Trophoblast cell (in vitro differentiated cells and primary cell): ENCODE data around the gene NCKIPSD.

Experiments
- DNase-seq, 2 donors: peaks; one replicate each; pipeline ENCODE4 v3.0.0-alpha.2; 2016
- H2AFZ ChIP-seq: 2 replicates; pipeline ENCODE4 v1.6.1; 2013; ENCODE audit warnings: low read length, moderate library complexity, mild to moderate bottlenecking; ENCODE audit not compliant: insufficient read depth, poor library complexity
- H2AK5ac ChIP-seq: 2 replicates; pipeline ENCODE4 v1.6.1; 2013; ENCODE audit warnings: mild to moderate bottlenecking, low read length
- H2BK120ac ChIP-seq: 2 replicates; pipeline ENCODE4 v1.6.1; 2013; ENCODE audit warnings: low read length, mild to moderate bottlenecking, moderate library complexity; ENCODE audit not compliant: insufficient read depth, poor library complexity
- H2BK12ac ChIP-seq: 2 replicates; pipeline ENCODE4 v1.6.1; 2013; ENCODE audit warnings: mild to moderate bottlenecking, low read length, moderate library complexity
- H2BK5ac ChIP-seq: 2 replicates; pipeline ENCODE4 v1.6.1; 2013; ENCODE audit warnings: low read length, low read depth, moderate library complexity, mild to moderate bottlenecking; ENCODE audit not compliant: poor library complexity
- H3K14ac ChIP-seq: 2 replicates; pipeline ENCODE4 v1.6.1; 2013; ENCODE audit warnings: mild to moderate bottlenecking, low read length
- H3K18ac ChIP-seq: 2 replicates; pipeline ENCODE4 v1.6.1; 2013; ENCODE audit warnings: mild to moderate bottlenecking, low read length
- H3K23ac ChIP-seq: 2 replicates; pipeline ENCODE4 v1.6.1; 2013; ENCODE audit warnings: low read length
- H3K27ac ChIP-seq: 2 replicates; pipeline ENCODE4 v1.5.1; 2013; ENCODE audit warnings: low read depth, mild to moderate bottlenecking, inconsistent platforms, low read length, moderate library complexity
- H3K27me3 ChIP-seq: 2 replicates; pipeline ENCODE4 v1.6.1; 2013; ENCODE audit warnings: inconsistent platforms, mild to moderate bottlenecking, low read length, moderate library complexity; ENCODE audit not compliant: insufficient read depth
- H3K36me3 ChIP-seq, 2 experiments: 1 replicate in 1 of 2; 2 replicates in 1 of 2; pipeline ENCODE4 v1.6.1; 2013; ENCODE audit warnings: low read length in 2 of 2, mild to moderate bottlenecking in 2 of 2, moderate library complexity in 1 of 2; ENCODE audit not compliant: insufficient read depth in 2 of 2, control insufficient read depth in 1 of 2
- H3K4ac ChIP-seq: 2 replicates; pipeline ENCODE4 v1.6.1; 2013; ENCODE audit warnings: low read depth, mild to moderate bottlenecking, low read length, moderate library complexity
- H3K4me1 ChIP-seq, 2 experiments: 1 replicate in 1 of 2; 2 replicates in 1 of 2; pipeline ENCODE4 v1.6.1; 2013; ENCODE audit warnings: low read length in 2 of 2, mild to moderate bottlenecking in 2 of 2, moderate library complexity in 1 of 2; ENCODE audit not compliant: insufficient read depth in 2 of 2, control insufficient read depth in 1 of 2
- H3K4me2 ChIP-seq: 2 replicates; pipeline ENCODE4 v1.6.1; 2013; ENCODE audit warnings: inconsistent platforms, mild to moderate bottlenecking, low read length, moderate library complexity
- H3K4me3 ChIP-seq: 2 replicates; pipeline ENCODE4 v1.5.1; 2013; ENCODE audit warnings: mild to moderate bottlenecking, low read depth, low read length, inconsistent platforms
- H3K79me1 ChIP-seq: one replicate; pipeline ENCODE4 v1.6.1; 2013; ENCODE audit warnings: low read length
- H3K79me2 ChIP-seq: 2 replicates; pipeline ENCODE4 v1.6.1; 2013; ENCODE audit warnings: low read length, mild to moderate bottlenecking; ENCODE audit not compliant: control insufficient read depth, insufficient read depth, poor library complexity
- H3K9ac ChIP-seq: 2 replicates; pipeline ENCODE4 v1.6.1; 2013; ENCODE audit warnings: mild to moderate bottlenecking, low read length
- H3K9me3 ChIP-seq: 2 replicates; pipeline ENCODE4 v1.6.1; 2013; ENCODE audit warnings: low read depth, mild to moderate bottlenecking, control low read depth, inconsistent platforms, low read length; ENCODE audit not compliant: insufficient read depth
- H4K12ac ChIP-seq: 2 replicates; pipeline ENCODE4 v1.6.1; 2013; ENCODE audit warnings: low read depth, mild to moderate bottlenecking, low read length, moderate library complexity
- H4K8ac ChIP-seq: 2 replicates; pipeline ENCODE4 v1.6.1; 2013; ENCODE audit warnings: low read depth, mild to moderate bottlenecking, low read length, moderate library complexity
- H4K91ac ChIP-seq: one replicate; pipeline ENCODE4 v1.6.1; 2013; ENCODE audit warnings: low read depth, mild to moderate bottlenecking, low read length, moderate library complexity
- WGBS: extraction: QIAGEN DNeasy Blood & Tissue Kit; methylation state at CpG from one replicate; pipeline ENCODE4 v1.1.7; 2013; ENCODE audit warnings: missing lambda C conversion rate; ENCODE audit not compliant: insufficient read length, insufficient coverage; ENCODE audit errors: extremely low coverage; 5-methylcytosine and 5-hydroxymethylcytosine counted together

Gene NCKIPSD

GRCh38 chr3:48716982-48717746 is 31.4 kb upstream of the NCKIPSD start, which contains the start of gene IP6K2:
Gene IP6K2 (minus strand): TSS chr3:48717221. CDS start chr3:48695291, 21,930 bp downstream.
- H3K4me2 ChIP-seq: peak within 1 kb of the TSS; percentile 52
- peak within 1 kb of the TSS; percentile 98 for H4K91ac ChIP-seq
- H3K4ac ChIP-seq: peak within 1 kb of the TSS; percentile 100
- peak; percentile 100 for DNase-seq
- WGBS: no CpG with 5 or more reads among the region's 38 CpGs
- H3K79me2 ChIP-seq: peaks cover 28% of the 10 kb centered on the region
- peak within 1 kb of the TSS; percentile 98 for H3K9ac ChIP-seq
- H3K79me1 ChIP-seq: peaks cover 9% of the 10 kb centered on the region
- H3K18ac ChIP-seq: peak within 1 kb of the TSS; percentile 75
- H3K23ac ChIP-seq: peak within 1 kb of the TSS; percentile 41
- peak within 1 kb of the TSS; percentile 86 for H3K27ac ChIP-seq
- peak within 1 kb of the TSS; percentile 91 for H3K4me3 ChIP-seq
- no peaks in the 10 kb centered on the region for H3K27me3 ChIP-seq
- H2BK12ac ChIP-seq: peak within 1 kb of the TSS; percentile 38
- peak within 1 kb of the TSS; percentile 95 for H3K14ac ChIP-seq
- H2BK120ac ChIP-seq: peak within 1 kb of the TSS; percentile 92
- H4K12ac ChIP-seq: peak within 1 kb of the TSS; percentile 97
- H2AFZ ChIP-seq: peak within 1 kb of the TSS; percentile 30
- H3K9me3 ChIP-seq: no peaks in the 10 kb centered on the region
- peak within 1 kb of the TSS; percentile 89 for H4K8ac ChIP-seq
- peaks cover 0 to 15% of the 10 kb centered on the region in 2 experiments for H3K4me1 ChIP-seq
- peak within 1 kb of the TSS; percentile 95 for H2AK5ac ChIP-seq
- peak within 1 kb of the TSS; percentile 96 for H2BK5ac ChIP-seq
- peaks cover 16 to 24% of the 10 kb centered on the region in 2 experiments for H3K36me3 ChIP-seq

- Histone ChIP-seq H2BK5ac (peak overlapping the region; percentile 96), H4K91ac (peak overlapping the region; percentile 98), H3K9me3 (no peaks in the 10 kb centered on the region), H3K27ac (peak overlapping the region; percentile 86), H2BK12ac (peak overlapping the region; percentile 0), H3K4me1 (peaks cover 0 to 15% of the 10 kb centered on the region in 2 experiments), H3K4me3 (peak overlapping the region; percentile 91), H3K18ac (peak overlapping the region; percentile 75), H3K4me2 (peak overlapping the region; percentile 50), H4K8ac (peak overlapping the region; percentile 89), H2AK5ac (peak overlapping the region; percentile 95), H3K14ac (peak overlapping the region; percentile 95), H2BK120ac (peak overlapping the region; percentile 92), H3K4ac (peak overlapping the region; percentile 100), H3K79me1 (peaks cover 9% of the 10 kb centered on the region), H2AFZ (peak overlapping the region; percentile 30), H3K36me3 (peaks cover 21 to 28% of the 10 kb centered on the region in 2 experiments), H3K23ac (peak overlapping the region; percentile 41), H3K27me3 (no peaks in the 10 kb centered on the region), H3K9ac (peak overlapping the region; percentile 98), H4K12ac (peak overlapping the region; percentile 97), H3K79me2 (peaks cover 32% of the 10 kb centered on the region)
- no CpG with 5 or more reads among the region's 16 CpGs for WGBS
- peak; percentile 18 to 52 for DNase-seq
Observed at GRCh38 chr3:48716508-48716981, 30.8 kb upstream of the NCKIPSD start.

- Histone ChIP-seq H3K4me3 (no peak overlapping the region), H2BK120ac (no peak overlapping the region), H3K4ac (peak overlapping the region; percentile 60), H3K9ac (no peak overlapping the region), H3K4me2 (peak overlapping the region; percentile 22), H4K8ac (no peak overlapping the region), H3K4me1 (peaks cover 0 to 15% of the 10 kb centered on the region in 2 experiments), H4K91ac (no peak overlapping the region), H2BK5ac (no peak overlapping the region), H3K9me3 (no peaks in the 10 kb centered on the region), H3K79me2 (peaks cover 40% of the 10 kb centered on the region), H2AFZ (no peak overlapping the region), H3K36me3 (peaks cover 30 to 38% of the 10 kb centered on the region in 2 experiments), H3K18ac (no peak overlapping the region), H4K12ac (no peak overlapping the region), H2AK5ac (no peak overlapping the region), H3K14ac (no peak overlapping the region), H3K27me3 (no peaks in the 10 kb centered on the region), H3K79me1 (peaks cover 9% of the 10 kb centered on the region), H3K27ac (no peak overlapping the region), H3K23ac (no peak overlapping the region), H2BK12ac (no peak overlapping the region)
- peak; percentile 19 to 61 for DNase-seq
Observed at GRCh38 chr3:48715174-48715800, 29.6 kb upstream of the NCKIPSD start.

GRCh38 chr3:48711727-48712126 is 26.0 kb upstream of the NCKIPSD start:
- no peak overlapping the region for H3K23ac ChIP-seq

More at GRCh38 chr3:48711727-48712126, 26.0 kb upstream of the NCKIPSD start:
- H3K14ac ChIP-seq: no peak overlapping the region
- H2BK12ac ChIP-seq: no peak overlapping the region
- H3K4me2 ChIP-seq: no peak overlapping the region
- peaks cover 0 to 10% of the 10 kb centered on the region in 2 experiments for H3K4me1 ChIP-seq
- H3K4ac ChIP-seq: peak overlapping the region; percentile 99
- no peaks in the 10 kb centered on the region for H3K9me3 ChIP-seq
- no peak overlapping the region for H3K18ac ChIP-seq
- no peak overlapping the region for H3K4me3 ChIP-seq
- no peak overlapping the region for H4K8ac ChIP-seq
- H3K9ac ChIP-seq: no peak overlapping the region
- no CpG with 5 or more reads among the region's 2 CpGs for WGBS
- H3K27ac ChIP-seq: no peak overlapping the region
- no peak for DNase-seq
- H3K79me1 ChIP-seq: peaks cover 3% of the 10 kb centered on the region
- no peak overlapping the region for H2BK120ac ChIP-seq
- H3K27me3 ChIP-seq: no peaks in the 10 kb centered on the region
- H2BK5ac ChIP-seq: no peak overlapping the region
- H3K36me3 ChIP-seq: peaks cover 37 to 58% of the 10 kb centered on the region in 2 experiments
- no peak overlapping the region for H2AFZ ChIP-seq
- H3K79me2 ChIP-seq: peaks cover 58% of the 10 kb centered on the region
- no peak overlapping the region for H4K91ac ChIP-seq
- no peak overlapping the region for H2AK5ac ChIP-seq
- no peak overlapping the region for H4K12ac ChIP-seq
